HG02973 (cell line): ENCODE results near the gene CEP250.
"Not testable (repeated sequence)": the region's sequence is repeated elsewhere in the genome, so short reads cannot be mapped to it uniquely, and the experiment has no call there.

ENCODE experiments used
- ATAC-seq: cut with Tn5 transposase; IDR thresholded peaks from one replicate; pipeline ENCODE4 v1.9.1; 2021; ENCODE audit warnings: moderate library complexity; ENCODE audit not compliant: unreplicated experiment

Gene CEP250

GRCh38 chr20:35517125-35517524 lies 61.7 kb downstream of the CEP250 start:
- ATAC-seq, result no peak

GRCh38 chr20:35517767-35518166 lies 62.4 kb downstream of the CEP250 start:
- ATAC-seq, result not testable (repeated sequence)

GRCh38 chr20:35518955-35519354 lies 63.6 kb downstream of the CEP250 start:
- ATAC-seq, result no peak

GRCh38 chr20:35523298-35523888 lies 68.0 kb downstream of the CEP250 start:
- ATAC-seq, result no peak

GRCh38 chr20:35525639-35526038 lies 70.2 kb downstream of the CEP250 start:
- no peak for ATAC-seq

- ATAC-seq, result no peak
Observed at GRCh38 chr20:35527122-35527769, 71.8 kb downstream of the CEP250 start.

GRCh38 chr20:35529552-35529951 lies 74.2 kb downstream of the CEP250 start, which contains the start of gene C20orf173:
Gene C20orf173 (minus strand): TSS chr20:35529652. CDS start chr20:35529373, 279 bp downstream.
- ATAC-seq, result no peak

GRCh38 chr20:35539756-35540212 lies 84.4 kb downstream of the CEP250 start:
- ATAC-seq, result peak; percentile 31

- no peak for ATAC-seq
Observed at GRCh38 chr20:35541118-35541782, 85.9 kb downstream of the CEP250 start.

- peak; percentile 79 for ATAC-seq
Observed at GRCh38 chr20:35541783-35542662, 86.6 kb downstream of the CEP250 start, which contains the start of gene ERGIC3. Gene ERGIC3 (plus strand): TSS chr20:35542078. CDS start chr20:35542098, 20 bp downstream.

- ATAC-seq, result no peak
Observed at GRCh38 chr20:35542990-35543389, 87.6 kb downstream of the CEP250 start.

- no peak for ATAC-seq
Observed at GRCh38 chr20:35544436-35544835, 89.0 kb downstream of the CEP250 start.

GRCh38 chr20:35544941-35545340 lies 89.5 kb downstream of the CEP250 start:
- ATAC-seq, result not testable (repeated sequence)

GRCh38 chr20:35546127-35546526 lies 90.7 kb downstream of the CEP250 start:
- no peak for ATAC-seq

- no peak for ATAC-seq
Observed at GRCh38 chr20:35547329-35547728, 91.9 kb downstream of the CEP250 start.

- ATAC-seq, result no peak
Observed at GRCh38 chr20:35551503-35551902, 96.1 kb downstream of the CEP250 start.

- ATAC-seq, result no peak
Observed at GRCh38 chr20:35552914-35553313, 97.5 kb downstream of the CEP250 start.

- ATAC-seq, result not testable (repeated sequence)
Observed at GRCh38 chr20:35555461-35555860, 100.1 kb downstream of the CEP250 start.

GRCh38 chr20:35555951-35556645 lies 100.7 kb downstream of the CEP250 start:
- ATAC-seq, result no peak

GRCh38 chr20:35556871-35557270 lies 101.5 kb downstream of the CEP250 start:
- no peak for ATAC-seq
